Stimulated activated CD4-positive, alpha-beta T cell treated with anti-CD3 and anti-CD28 coated beads, TNF-alpha, amount 100 ng/mL, for 4 hours (primary cell): ENCODE results near the gene SLC38A2.

Experiments used
- DNase-seq, 3 experiments: peaks; one replicate each; pipeline ENCODE4 v3.0.0-alpha.2; 2020; ENCODE audit warnings: low read depth in 3 of 3

The SLC38A2 gene

GRCh38 chr12:46395388-46395787 is 22.8 kb upstream of the SLC38A2 start:
- DNase-seq: no peak

- DNase-seq: no peak
Measured at GRCh38 chr12:46391630-46392029, 19.1 kb upstream of the SLC38A2 start.

- DNase-seq: no peak
Measured at GRCh38 chr12:46390881-46391280, 18.3 kb upstream of the SLC38A2 start.

GRCh38 chr12:46390304-46390703 is 17.7 kb upstream of the SLC38A2 start:
- DNase-seq: no peak

GRCh38 chr12:46389031-46389616 is 16.6 kb upstream of the SLC38A2 start:
- no peak for DNase-seq

GRCh38 chr12:46388427-46389021 is 16.0 kb upstream of the SLC38A2 start:
- DNase-seq: no peak

- DNase-seq: no peak
Measured at GRCh38 chr12:46387670-46388069, 15.1 kb upstream of the SLC38A2 start.

GRCh38 chr12:46386877-46387629 is 14.5 kb upstream of the SLC38A2 start:
- DNase-seq: no peak

- DNase-seq: no peak
Measured at GRCh38 chr12:46386360-46386867, 13.8 kb upstream of the SLC38A2 start.

- DNase-seq: no peak
Measured at GRCh38 chr12:46385438-46385837, 12.9 kb upstream of the SLC38A2 start.

- no peak for DNase-seq
Measured at GRCh38 chr12:46384451-46385309, 12.1 kb upstream of the SLC38A2 start.

- peak; percentile 46 to 49 (median 47) for DNase-seq
Measured at GRCh38 chr12:46383654-46384450, 11.3 kb upstream of the SLC38A2 start.

- DNase-seq: peak; percentile 86 to 95 (median 92)
Measured at GRCh38 chr12:46382964-46383653, 10.5 kb upstream of the SLC38A2 start.

GRCh38 chr12:46382408-46382963 is 9.9 kb upstream of the SLC38A2 start:
- no peak for DNase-seq

- DNase-seq: no peak
Measured at GRCh38 chr12:46380881-46381280, 8.3 kb upstream of the SLC38A2 start.

- no peak for DNase-seq
Measured at GRCh38 chr12:46380022-46380796, 7.6 kb upstream of the SLC38A2 start.

GRCh38 chr12:46379352-46379751 is 6.8 kb upstream of the SLC38A2 start:
- no peak for DNase-seq

GRCh38 chr12:46378530-46378929 is 6.0 kb upstream of the SLC38A2 start:
- DNase-seq: no peak

GRCh38 chr12:46377678-46378077 is 5.1 kb upstream of the SLC38A2 start:
- DNase-seq: no peak
